ENCODE results near the gene GPATCH1. TPM values are rescaled to one million over a fixed set of nuclear protein-coding genes. Genes with fewer than 3 reads are reported as not detected.
A peak's percentile ranks its signal among the peaks of the same experiment; 100 is the strongest.

The GPATCH1 gene
- total RNA-seq, 2 donors from 2014 or later = 4.7 to 8.5 TPM

- H3K4me1 ChIP-seq = no peaks in the 10 kb centered on the region
- H3K4me3 ChIP-seq = no peak overlapping the region
- no peak for DNase-seq (ENCODE audit: low spot score)
- H3K27ac ChIP-seq = no peak overlapping the region
- H3K9me3 ChIP-seq = no peaks in the 10 kb centered on the region
- no peaks in the 10 kb centered on the region for H3K27me3 ChIP-seq
- no peak for TF ChIP-seq CTCF (IDR thresholded peaks at IDR 0.05)
- H3K36me3 ChIP-seq = no peaks in the 10 kb centered on the region
These were observed 28.5 kb upstream of the GPATCH1 start for GRCh38 chr19:33052352-33052972.

- no peaks in the 10 kb centered on the region for H3K4me1 ChIP-seq
- no peak for DNase-seq (ENCODE audit: low spot score)
- H3K36me3 ChIP-seq = no peaks in the 10 kb centered on the region
- H3K4me3 ChIP-seq = no peak overlapping the region
- H3K27ac ChIP-seq = no peak overlapping the region
- no peaks in the 10 kb centered on the region for H3K27me3 ChIP-seq
- no peaks in the 10 kb centered on the region for H3K9me3 ChIP-seq
- no peak for TF ChIP-seq CTCF (IDR thresholded peaks at IDR 0.05)
These were observed 26.4 kb upstream of the GPATCH1 start for GRCh38 chr19:33054623-33055022.

GRCh38 chr19:33055718-33056117 lies 25.3 kb upstream of the GPATCH1 start:
- no peaks in the 10 kb centered on the region for H3K9me3 ChIP-seq
- no peaks in the 10 kb centered on the region for H3K4me1 ChIP-seq
- no peak overlapping the region for H3K27ac ChIP-seq
- no peaks in the 10 kb centered on the region for H3K27me3 ChIP-seq
- H3K36me3 ChIP-seq = no peaks in the 10 kb centered on the region
- no peak for DNase-seq (ENCODE audit: low spot score)
- TF ChIP-seq CTCF (IDR thresholded peaks at IDR 0.05) = no peak
- H3K4me3 ChIP-seq = no peak overlapping the region

- no peak for TF ChIP-seq CTCF (IDR thresholded peaks at IDR 0.05)
These were observed 20.4 kb upstream of the GPATCH1 start for GRCh38 chr19:33060586-33060985.

GRCh38 chr19:33062902-33063301 lies 18.1 kb upstream of the GPATCH1 start:
- no peaks in the 10 kb centered on the region for H3K36me3 ChIP-seq
- no peak overlapping the region for H3K4me3 ChIP-seq
- peaks cover 0 to 18% of the 10 kb centered on the region in 2 donors for H3K4me1 ChIP-seq
- TF ChIP-seq CTCF (IDR thresholded peaks at IDR 0.05) = no peak
- DNase-seq (ENCODE audit: low spot score) = no peak
- peaks cover 0 to 4% of the 10 kb centered on the region in 2 donors for H3K27me3 ChIP-seq
- H3K9me3 ChIP-seq = no peaks in the 10 kb centered on the region
- no peak overlapping the region for H3K27ac ChIP-seq

More at GRCh38 chr19:33060586-33060985, 20.4 kb upstream of the GPATCH1 start:
- H3K36me3 ChIP-seq = no peaks in the 10 kb centered on the region
- H3K27me3 ChIP-seq = peaks cover 0 to 4% of the 10 kb centered on the region in 2 donors
- no peaks in the 10 kb centered on the region for H3K9me3 ChIP-seq
- DNase-seq (ENCODE audit: low spot score) = no peak
- H3K27ac ChIP-seq = no peak overlapping the region
- H3K4me3 ChIP-seq = no peak overlapping the region
- H3K4me1 ChIP-seq = peaks cover 0 to 18% of the 10 kb centered on the region in 2 donors

GRCh38 chr19:33063356-33063752 lies 17.6 kb upstream of the GPATCH1 start:
- DNase-seq (ENCODE audit: low spot score) = no peak

More at GRCh38 chr19:33063356-33063752, 17.6 kb upstream of the GPATCH1 start:
- Histone ChIP-seq H3K27ac (no peak overlapping the region), H3K27me3 (peaks cover 0 to 4% of the 10 kb centered on the region in 2 donors), H3K36me3 (no peaks in the 10 kb centered on the region), H3K4me3 (peak overlapping the region; percentile 59 to 75), H3K4me1 (peaks cover 0 to 18% of the 10 kb centered on the region in 2 donors), H3K9me3 (no peaks in the 10 kb centered on the region)
- TF ChIP-seq CTCF (IDR thresholded peaks at IDR 0.05) = no peak
